WERI-Rb-1 (cell line): Measurements from ENCODE around the gene MASP1.

Experiments
- DNase-seq: peaks from one replicate; pipeline ENCODE4 v3.0.0-alpha.2; 2020
- H3K27ac ChIP-seq: fragments of 250-450 bp; sonication (Bioruptor Pico); 2 replicates; pipeline ENCODE4 v1.5.1; 2020; ENCODE audit warnings: mild to moderate bottlenecking, moderate library complexity
- H3K27me3 ChIP-seq: fragments of 250-450 bp; sonication (Bioruptor Pico); 2 replicates; pipeline ENCODE4 v1.5.1; 2021; ENCODE audit warnings: mild to moderate bottlenecking, low read depth, moderate library complexity; ENCODE audit not compliant: insufficient read depth, severe bottlenecking
- H3K36me3 ChIP-seq: fragments of 250-450 bp; sonication (Bioruptor Pico); 2 replicates; pipeline ENCODE4 v1.5.1; 2020; ENCODE audit warnings: mild to moderate bottlenecking, moderate library complexity
- H3K4me3 ChIP-seq: 2 replicates; pipeline ENCODE4 v1.5.1; 2011; ENCODE audit warnings: low read depth, mild to moderate bottlenecking, control low read depth, low read length
- H3K9me3 ChIP-seq: fragments of 250-450 bp; sonication (Bioruptor Pico); 2 replicates; pipeline ENCODE4 v1.5.1; 2021; ENCODE audit warnings: mild to moderate bottlenecking, moderate library complexity; ENCODE audit not compliant: severe bottlenecking
- TF ChIP-seq, protein P1 (sequence below): IDR thresholded peaks from 2 replicates; pipeline ENCODE4 v1.5.1; 2011; ENCODE audit warnings: low read depth, mild to moderate bottlenecking, control low read depth, inconsistent platforms, low read length

MASP1 gene

GRCh38 chr3:187267306-187267705 is 24.2 kb downstream of the MASP1 start:
- DNase-seq = no peak
- Histone ChIP-seq H3K27ac (no peak overlapping the region), H3K36me3 (no peaks in the 10 kb centered on the region), H3K9me3 (no peaks in the 10 kb centered on the region), H3K4me3 (no peak overlapping the region), H3K27me3 (peaks cover 16% of the 10 kb centered on the region)
- TF ChIP-seq, protein P1, sequence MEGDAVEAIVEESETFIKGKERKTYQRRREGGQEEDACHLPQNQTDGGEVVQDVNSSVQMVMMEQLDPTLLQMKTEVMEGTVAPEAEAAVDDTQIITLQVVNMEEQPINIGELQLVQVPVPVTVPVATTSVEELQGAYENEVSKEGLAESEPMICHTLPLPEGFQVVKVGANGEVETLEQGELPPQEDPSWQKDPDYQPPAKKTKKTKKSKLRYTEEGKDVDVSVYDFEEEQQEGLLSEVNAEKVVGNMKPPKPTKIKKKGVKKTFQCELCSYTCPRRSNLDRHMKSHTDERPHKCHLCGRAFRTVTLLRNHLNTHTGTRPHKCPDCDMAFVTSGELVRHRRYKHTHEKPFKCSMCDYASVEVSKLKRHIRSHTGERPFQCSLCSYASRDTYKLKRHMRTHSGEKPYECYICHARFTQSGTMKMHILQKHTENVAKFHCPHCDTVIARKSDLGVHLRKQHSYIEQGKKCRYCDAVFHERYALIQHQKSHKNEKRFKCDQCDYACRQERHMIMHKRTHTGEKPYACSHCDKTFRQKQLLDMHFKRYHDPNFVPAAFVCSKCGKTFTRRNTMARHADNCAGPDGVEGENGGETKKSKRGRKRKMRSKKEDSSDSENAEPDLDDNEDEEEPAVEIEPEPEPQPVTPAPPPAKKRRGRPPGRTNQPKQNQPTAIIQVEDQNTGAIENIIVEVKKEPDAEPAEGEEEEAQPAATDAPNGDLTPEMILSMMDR = no peak

- Histone ChIP-seq H3K36me3 (no peaks in the 10 kb centered on the region), H3K27ac (no peak overlapping the region), H3K4me3 (no peak overlapping the region), H3K27me3 (peaks cover 21% of the 10 kb centered on the region), H3K9me3 (no peaks in the 10 kb centered on the region)
- TF ChIP-seq, protein P1 = no peak
- no peak for DNase-seq
Measured at GRCh38 chr3:187266691-187267090, 24.8 kb downstream of the MASP1 start.

GRCh38 chr3:187265461-187265955 is 26.0 kb downstream of the MASP1 start:
- H3K9me3 ChIP-seq = no peaks in the 10 kb centered on the region
- no peak for DNase-seq
- TF ChIP-seq, protein P1 = no peak
- H3K36me3 ChIP-seq = no peaks in the 10 kb centered on the region
- no peak overlapping the region for H3K4me3 ChIP-seq
- H3K27ac ChIP-seq = no peak overlapping the region
- H3K27me3 ChIP-seq = peaks cover 23% of the 10 kb centered on the region

GRCh38 chr3:187264911-187265310 is 26.6 kb downstream of the MASP1 start:
- TF ChIP-seq, protein P1 = no peak
- peaks cover 24% of the 10 kb centered on the region for H3K27me3 ChIP-seq
- no peak overlapping the region for H3K4me3 ChIP-seq
- H3K27ac ChIP-seq = no peak overlapping the region
- no peaks in the 10 kb centered on the region for H3K9me3 ChIP-seq
- H3K36me3 ChIP-seq = no peaks in the 10 kb centered on the region
- no peak for DNase-seq

GRCh38 chr3:187264021-187264420 is 27.5 kb downstream of the MASP1 start:
- H3K27ac ChIP-seq = no peak overlapping the region
- TF ChIP-seq, protein P1 = no peak
- DNase-seq = no peak
- no peaks in the 10 kb centered on the region for H3K36me3 ChIP-seq
- peaks cover 24% of the 10 kb centered on the region for H3K27me3 ChIP-seq
- no peaks in the 10 kb centered on the region for H3K9me3 ChIP-seq
- no peak overlapping the region for H3K4me3 ChIP-seq

DNA sequence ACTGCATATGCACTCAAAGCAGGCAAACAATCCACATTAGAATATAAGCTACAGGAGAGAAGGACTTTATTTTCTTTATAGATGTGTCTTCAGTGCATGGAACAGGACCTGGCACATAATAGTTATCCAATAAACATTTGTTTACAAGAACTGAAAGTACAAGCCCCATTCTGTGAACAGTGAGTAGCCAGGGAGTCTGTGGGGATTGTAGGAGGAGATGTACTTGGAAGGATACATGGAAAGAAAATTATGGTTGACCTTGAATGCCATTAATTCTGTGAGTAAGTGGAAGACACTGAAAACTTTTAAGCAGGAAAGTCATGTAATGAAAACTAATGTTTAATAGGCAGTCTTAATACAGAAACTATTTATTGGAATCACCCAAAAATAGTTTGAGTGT is 28.3 kb downstream of the MASP1 start:
- Histone ChIP-seq H3K27ac (no peak overlapping the region), H3K4me3 (no peak overlapping the region), H3K36me3 (no peaks in the 10 kb centered on the region), H3K9me3 (no peaks in the 10 kb centered on the region), H3K27me3 (peaks cover 24% of the 10 kb centered on the region)
- TF ChIP-seq, protein P1 = no peak
- DNase-seq = no peak
